Stomach smooth muscle (tissue), 2 donors: Measurements from ENCODE around the gene KCTD17.

Experiments
- H3K27ac ChIP-seq: one replicate; pipeline ENCODE4 v1.7.0; 2013; ENCODE audit warnings: mild to moderate bottlenecking, low read length, inconsistent platforms
- H3K27me3 ChIP-seq, 2 donors: one replicate each; pipeline ENCODE4 v1.7.0; 2013; ENCODE audit warnings: low read length in 2 of 2; ENCODE audit not compliant: insufficient read depth in 2 of 2, control insufficient read depth in 1 of 2
- H3K36me3 ChIP-seq, 2 donors: one replicate each; pipeline ENCODE4 v1.7.0; 2013; ENCODE audit warnings: low read length in 2 of 2; ENCODE audit not compliant: control insufficient read depth in 2 of 2, insufficient read depth in 2 of 2
- H3K4me1 ChIP-seq: one replicate; pipeline ENCODE4 v1.7.0; 2013; ENCODE audit warnings: low read length; ENCODE audit not compliant: control insufficient read depth, insufficient read depth
- H3K4me3 ChIP-seq, 2 donors: one replicate each; pipeline ENCODE4 v1.7.0; 2013; ENCODE audit warnings: low read length in 2 of 2
- H3K9ac ChIP-seq, 2 donors: one replicate each; pipeline ENCODE4 v1.7.0; 2013; ENCODE audit warnings: low read length in 2 of 2, mild to moderate bottlenecking in 1 of 2
- H3K9me3 ChIP-seq, 2 donors: one replicate each; pipeline ENCODE4 v1.7.0; 2013; ENCODE audit warnings: low read length in 2 of 2; ENCODE audit not compliant: control insufficient read depth in 2 of 2
- donor health status: healthy.
- donor health status: Pancreatic carcinoma.

Gene KCTD17

DNA sequence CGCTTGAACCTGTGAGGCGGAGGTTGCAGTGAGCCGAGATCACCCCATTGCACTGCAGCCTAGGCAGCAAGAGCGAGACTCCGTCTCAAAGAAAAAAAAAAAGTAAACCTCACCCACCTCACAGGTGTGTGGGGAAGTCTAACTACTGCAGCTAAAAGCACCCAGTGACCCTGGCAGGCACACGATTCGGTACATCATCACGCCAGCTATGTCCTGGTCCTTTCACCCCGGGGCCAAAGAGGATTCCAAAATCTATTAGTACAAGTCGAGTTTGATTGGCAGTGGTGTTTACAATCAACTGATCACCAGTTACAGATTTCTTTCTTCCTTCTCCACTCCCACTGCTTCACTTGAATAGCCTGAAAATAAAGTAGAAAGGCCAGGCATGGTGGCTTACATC is 38.6 kb upstream of the KCTD17 start:
- no peaks in the 10 kb centered on the region for H3K9me3 ChIP-seq
- H3K9ac ChIP-seq, result no peak overlapping the region
- no peak overlapping the region for H3K27ac ChIP-seq
- no peak overlapping the region for H3K4me3 ChIP-seq
- peaks cover 0 to 3% of the 10 kb centered on the region in 2 donors for H3K36me3 ChIP-seq
- no peaks in the 10 kb centered on the region for H3K27me3 ChIP-seq
- peaks cover 28% of the 10 kb centered on the region for H3K4me1 ChIP-seq

DNA sequence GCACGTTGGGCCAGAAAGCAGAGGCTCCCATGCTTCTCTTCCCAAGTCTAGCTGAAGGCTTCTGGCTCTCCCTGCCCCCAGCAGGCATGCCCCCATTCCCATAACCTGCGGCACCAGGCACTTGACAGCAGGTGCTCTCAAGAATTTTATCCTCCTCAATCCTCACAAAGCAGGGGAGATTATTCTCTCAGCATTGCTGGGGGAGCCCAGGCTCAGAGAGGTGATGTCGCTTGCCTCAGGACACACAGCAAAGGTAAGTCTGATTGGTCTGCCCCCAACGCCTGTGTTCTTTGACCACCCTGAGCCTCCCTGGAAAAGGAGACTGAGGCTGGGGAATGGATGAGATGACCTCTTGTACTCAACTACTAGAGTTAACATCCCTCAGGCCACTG is 37.1 kb upstream of the KCTD17 start:
- Histone ChIP-seq H3K9me3 (no peaks in the 10 kb centered on the region), H3K9ac (no peak overlapping the region), H3K27ac (no peak overlapping the region), H3K27me3 (no peaks in the 10 kb centered on the region), H3K36me3 (peaks cover 0 to 3% of the 10 kb centered on the region in 2 donors), H3K4me3 (no peak overlapping the region), H3K4me1 (peaks cover 36% of the 10 kb centered on the region)

DNA sequence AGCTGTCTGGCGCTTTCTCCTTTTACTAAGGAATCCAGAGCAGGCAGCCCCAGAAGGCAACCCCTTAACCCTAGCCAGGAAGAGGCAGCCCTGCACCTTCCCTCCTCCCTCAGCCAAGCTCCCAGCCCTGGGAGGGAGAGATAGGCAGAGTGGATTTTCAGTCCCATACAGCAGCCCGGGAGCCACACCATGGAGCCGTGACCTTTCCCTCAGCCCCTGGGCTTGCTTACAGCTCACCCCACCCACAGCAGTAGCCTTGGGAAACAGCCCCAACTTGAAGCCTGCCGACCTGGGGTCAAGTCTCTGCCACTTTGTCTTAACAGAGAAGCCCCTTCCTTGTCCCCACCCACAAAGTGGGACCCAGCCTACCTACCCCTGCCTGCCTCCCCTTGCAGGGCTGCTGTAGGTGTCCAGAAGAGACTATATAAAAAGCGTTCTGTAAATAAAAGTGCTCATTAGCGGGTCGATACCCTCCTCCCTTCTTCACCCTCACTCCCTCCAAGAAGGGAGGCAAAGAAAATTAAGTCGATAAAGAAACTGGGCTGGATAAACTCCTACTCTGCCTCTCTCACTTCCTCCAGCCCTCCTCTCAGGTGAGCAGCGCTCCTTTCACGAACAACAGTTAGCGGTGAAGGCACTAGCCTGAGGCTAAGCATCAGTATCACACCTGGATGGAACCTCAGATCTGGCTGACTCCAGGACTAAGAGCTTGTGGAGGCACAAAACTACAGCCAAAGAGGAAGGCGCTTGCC is 36.5 kb upstream of the KCTD17 start:
- Histone ChIP-seq H3K27ac (no peak overlapping the region), H3K9ac (peak overlapping the region in 1 of 2 donors; percentile 13), H3K9me3 (no peaks in the 10 kb centered on the region), H3K4me3 (no peak overlapping the region), H3K4me1 (peaks cover 36% of the 10 kb centered on the region), H3K27me3 (no peaks in the 10 kb centered on the region), H3K36me3 (peaks cover 0 to 3% of the 10 kb centered on the region in 2 donors)

DNA sequence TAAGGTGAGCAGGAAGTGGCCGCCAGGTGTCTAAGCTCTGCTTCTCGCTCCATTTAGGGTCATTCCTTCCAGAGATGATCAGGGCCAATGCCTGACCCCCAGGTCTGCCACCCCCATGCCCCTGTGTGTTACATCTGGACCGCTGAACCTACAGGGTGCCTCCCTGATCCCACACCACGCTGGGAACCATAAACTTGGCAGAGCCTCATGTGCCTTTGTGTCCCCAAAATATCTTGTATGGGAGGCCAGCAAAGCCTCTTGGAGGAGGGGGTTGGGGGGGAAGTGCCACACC is 36.0 kb upstream of the KCTD17 start:
- no peak overlapping the region for H3K27ac ChIP-seq

DNA sequence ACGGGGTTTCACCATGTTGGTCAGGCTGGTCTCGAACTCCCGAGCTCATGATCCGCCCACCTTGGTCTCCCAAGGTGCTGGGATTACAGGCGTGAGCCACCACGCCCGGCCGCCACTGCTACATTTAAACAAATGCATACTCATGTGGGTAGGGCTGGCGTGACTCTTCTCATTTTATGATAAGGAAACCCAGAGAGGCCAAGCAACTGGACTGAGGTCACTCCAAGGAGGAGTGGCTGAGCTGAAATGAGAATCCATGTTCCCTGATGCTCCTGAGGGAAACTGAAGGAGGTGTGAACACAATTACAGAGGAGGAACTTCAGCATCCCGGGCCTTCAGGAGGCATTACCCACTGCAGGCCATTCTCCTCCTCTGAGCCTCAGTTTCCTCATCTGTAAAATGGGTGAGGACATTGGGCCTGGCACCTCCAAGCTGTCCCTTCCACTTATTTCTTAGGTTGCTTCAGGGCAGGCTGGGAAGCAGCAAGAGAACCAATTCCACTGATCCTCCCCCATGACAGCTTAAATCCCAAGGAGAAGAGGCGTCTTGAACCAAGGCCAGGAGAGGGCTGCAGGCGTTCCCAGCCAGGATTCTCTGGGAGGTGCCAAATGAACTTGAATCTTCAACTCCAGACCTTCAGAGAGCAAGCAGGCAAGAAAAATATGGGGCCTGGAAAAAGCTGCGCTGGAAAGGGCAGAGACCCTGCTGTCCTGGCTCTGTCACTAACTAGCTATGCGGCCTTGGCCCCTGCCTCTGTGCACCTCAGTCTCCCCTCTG is 35.2 kb upstream of the KCTD17 start:
- Histone ChIP-seq H3K4me1 (peaks cover 43% of the 10 kb centered on the region), H3K27ac (no peak overlapping the region)

More for the DNA sequence above, 36.0 kb upstream of the KCTD17 start:
- H3K9ac ChIP-seq, result no peak overlapping the region
- no peaks in the 10 kb centered on the region for H3K9me3 ChIP-seq
- H3K36me3 ChIP-seq, result peaks cover 0 to 3% of the 10 kb centered on the region in 2 donors
- H3K4me3 ChIP-seq, result no peak overlapping the region
- peaks cover 40% of the 10 kb centered on the region for H3K4me1 ChIP-seq
- no peaks in the 10 kb centered on the region for H3K27me3 ChIP-seq

DNA sequence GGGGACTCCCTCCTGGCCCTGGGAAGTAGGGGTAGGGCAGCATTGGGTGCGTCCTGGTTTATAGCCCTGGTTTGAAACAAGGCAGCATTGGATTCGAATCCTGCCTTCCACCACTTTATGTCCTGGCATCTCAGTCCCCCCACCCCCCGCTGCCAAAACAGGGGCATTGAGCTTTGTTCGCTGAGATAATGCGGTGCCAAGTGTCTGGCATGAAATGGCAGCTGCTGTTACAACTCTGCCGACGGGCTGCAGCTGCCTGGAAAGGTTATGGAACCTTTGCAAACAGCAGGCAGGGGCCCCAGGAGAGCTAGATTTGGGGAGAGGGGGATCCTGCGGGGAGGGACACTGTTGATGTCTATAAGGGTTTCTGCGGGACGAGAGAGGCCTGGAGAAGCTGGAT is 34.2 kb upstream of the KCTD17 start:
- Histone ChIP-seq H3K9ac (peak overlapping the region in 1 of 2 donors; percentile 72), H3K4me3 (peak overlapping the region in 1 of 2 donors; percentile 85), H3K9me3 (no peaks in the 10 kb centered on the region), H3K4me1 (peaks cover 37% of the 10 kb centered on the region), H3K27ac (no peak overlapping the region), H3K36me3 (peaks cover 0 to 3% of the 10 kb centered on the region in 2 donors), H3K27me3 (no peaks in the 10 kb centered on the region)

More for the DNA sequence above, 35.2 kb upstream of the KCTD17 start:
- Histone ChIP-seq H3K36me3 (peaks cover 0 to 3% of the 10 kb centered on the region in 2 donors), H3K4me3 (no peak overlapping the region), H3K9ac (no peak overlapping the region), H3K27me3 (no peaks in the 10 kb centered on the region), H3K9me3 (no peaks in the 10 kb centered on the region)

DNA sequence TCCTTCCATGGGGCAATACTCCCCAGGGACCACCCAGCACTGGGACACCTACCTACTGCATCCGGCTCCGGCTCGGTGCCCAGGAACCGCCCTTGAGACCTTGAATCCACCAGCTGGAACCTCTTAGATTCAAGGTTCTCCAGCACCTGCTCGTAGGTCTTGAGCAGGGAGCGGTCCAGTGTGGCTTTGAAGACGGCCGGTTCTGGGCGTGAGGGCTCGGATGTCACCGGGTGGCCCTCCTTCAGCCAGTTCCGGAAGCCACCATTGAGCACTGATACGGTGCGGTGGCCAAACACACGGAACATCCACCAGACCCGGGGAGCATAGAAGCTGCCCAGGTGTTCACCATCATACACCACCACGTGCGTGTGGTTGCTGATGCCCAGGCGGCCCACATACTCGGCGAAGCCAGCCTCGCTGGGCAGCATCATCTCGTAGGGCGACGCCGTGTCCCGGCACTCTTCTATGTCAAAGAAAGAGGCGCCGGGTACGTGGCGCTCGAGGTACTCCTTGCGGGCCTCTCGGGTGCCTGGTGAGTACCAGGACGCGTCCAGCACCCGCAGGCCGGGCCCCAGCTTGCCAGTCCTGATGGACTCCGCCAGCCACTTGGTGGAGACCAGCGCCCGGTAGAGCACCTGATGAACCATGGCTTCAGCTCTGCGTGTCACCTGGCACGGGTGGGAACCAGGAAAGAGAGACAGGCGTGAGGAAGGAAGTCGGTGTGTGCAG is 33.3 kb upstream of the KCTD17 start:
- H3K4me1 ChIP-seq, result peaks cover 42% of the 10 kb centered on the region
- H3K27ac ChIP-seq, result peak overlapping the region; percentile 76
- no peaks in the 10 kb centered on the region for H3K9me3 ChIP-seq
- H3K27me3 ChIP-seq, result no peaks in the 10 kb centered on the region
- H3K36me3 ChIP-seq, result peaks cover 0 to 3% of the 10 kb centered on the region in 2 donors
- H3K9ac ChIP-seq, result peak overlapping the region; percentile 72 to 81
- H3K4me3 ChIP-seq, result peak overlapping the region; percentile 75 to 85

DNA sequence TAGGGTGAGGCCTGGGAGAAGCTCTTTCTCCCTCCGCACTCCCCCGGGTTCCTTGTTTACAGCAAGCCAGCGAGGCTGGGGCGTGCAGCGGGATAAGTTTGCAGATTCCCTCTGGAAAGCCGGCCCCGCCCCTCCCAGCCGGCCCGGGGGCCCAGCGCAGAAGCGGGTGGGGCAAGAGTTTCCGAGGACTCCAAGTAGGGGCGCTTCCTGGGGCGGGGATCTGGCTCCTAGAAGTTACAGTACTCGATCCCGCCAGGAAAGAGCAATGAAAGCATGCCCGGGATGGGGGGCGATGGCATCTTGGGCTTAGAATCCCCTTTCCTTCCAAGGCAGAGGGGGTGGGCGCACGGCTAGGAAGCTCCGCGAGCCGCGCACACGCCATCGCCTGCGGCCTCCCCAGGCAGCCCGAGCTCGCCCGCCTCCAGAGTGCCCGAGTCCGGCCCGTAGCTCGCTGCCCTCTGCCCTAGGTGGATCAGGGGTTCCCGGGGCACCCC is 32.7 kb upstream of the KCTD17 start:
- peaks cover 0 to 3% of the 10 kb centered on the region in 2 donors for H3K36me3 ChIP-seq
- no peaks in the 10 kb centered on the region for H3K27me3 ChIP-seq
- H3K9ac ChIP-seq, result peak overlapping the region; percentile 72 to 81
- H3K27ac ChIP-seq, result peak overlapping the region; percentile 76
- H3K4me1 ChIP-seq, result peaks cover 42% of the 10 kb centered on the region
- no peaks in the 10 kb centered on the region for H3K9me3 ChIP-seq
- H3K4me3 ChIP-seq, result peak overlapping the region; percentile 75 to 85

DNA sequence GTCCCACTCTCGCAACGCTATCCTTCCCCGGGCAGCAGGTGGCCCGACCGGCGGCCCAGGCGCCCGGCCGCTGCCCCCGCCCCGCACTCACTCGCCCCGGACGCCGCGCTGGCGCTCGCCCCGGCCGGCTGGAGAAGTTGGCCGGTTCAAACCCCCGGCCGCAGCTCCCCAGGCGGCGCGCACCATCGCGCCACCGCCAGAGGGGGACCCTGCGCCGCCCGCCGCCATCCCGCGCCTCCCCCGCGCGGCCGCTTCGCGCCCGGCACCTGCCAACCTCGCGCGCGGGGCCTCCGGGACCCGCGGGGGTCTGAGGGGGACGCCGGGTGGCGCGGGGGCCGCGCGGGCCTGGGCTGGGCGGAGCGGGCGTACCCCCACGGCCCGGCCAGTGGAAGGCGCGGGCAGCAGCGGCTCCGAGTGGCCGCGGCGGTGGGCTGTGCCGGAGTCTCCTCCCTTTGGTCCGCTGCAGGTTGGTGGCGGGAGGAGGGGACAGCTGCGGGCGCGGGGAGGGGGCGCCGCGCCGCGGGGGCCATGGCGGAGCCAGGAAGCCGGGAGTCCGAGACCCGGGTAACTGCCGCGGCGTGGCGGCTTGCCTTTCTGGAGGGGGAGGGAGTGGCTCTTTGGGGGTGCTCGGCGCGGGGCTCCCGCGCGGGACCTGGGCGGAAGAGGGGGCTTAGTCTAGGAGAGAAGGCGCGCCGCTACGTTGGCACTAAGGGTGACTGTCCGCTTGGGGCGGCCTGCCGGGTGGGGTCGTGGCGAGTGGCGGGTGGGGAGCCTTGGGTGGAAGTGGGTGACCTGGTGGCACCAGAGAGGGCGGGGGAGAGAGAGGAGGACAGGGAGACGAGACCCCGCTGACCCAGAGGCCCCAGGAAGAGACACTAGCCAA is 32.0 kb upstream of the KCTD17 start, which contains the start of the genes MPST and TST:
Gene MPST (plus strand): TSS at position 434 of the 883 bp plus-strand sequence. CDS start 95 bp downstream, at position 529.
Gene TST (minus strand): TSS at position 139 of the 883 bp plus-strand sequence. CDS start 715 bp downstream, outside the sequence.
- no peaks in the 10 kb centered on the region for H3K27me3 ChIP-seq
- H3K4me1 ChIP-seq, result peaks cover 42% of the 10 kb centered on the region
- H3K9ac ChIP-seq, result peak within 1 kb of the TSS; percentile 74 to 81
- H3K27ac ChIP-seq, result peak within 1 kb of the TSS; percentile 82
- peaks cover 0 to 3% of the 10 kb centered on the region in 2 donors for H3K36me3 ChIP-seq
- H3K9me3 ChIP-seq, result no peaks in the 10 kb centered on the region
- H3K4me3 ChIP-seq, result peak within 1 kb of the TSS; percentile 85 to 92

DNA sequence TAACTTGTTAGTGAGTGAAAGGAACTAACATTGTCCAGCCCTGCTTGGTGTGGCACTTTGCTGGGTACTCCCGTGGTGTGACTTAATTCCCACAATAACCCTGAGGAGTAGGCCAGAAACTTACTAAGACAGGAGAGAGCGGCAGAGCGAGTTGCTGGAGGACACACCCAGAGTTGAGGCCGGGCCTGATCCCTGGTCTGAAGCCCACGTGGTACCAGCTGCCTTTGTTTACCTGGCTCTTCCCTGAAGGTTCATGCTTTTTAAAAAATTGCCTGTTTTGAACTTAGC is 31.4 kb upstream of the KCTD17 start:
- peak overlapping the region; percentile 74 to 80 for H3K9ac ChIP-seq
- H3K9me3 ChIP-seq, result no peaks in the 10 kb centered on the region
- no peaks in the 10 kb centered on the region for H3K27me3 ChIP-seq
- H3K27ac ChIP-seq, result peak overlapping the region; percentile 82
- H3K4me3 ChIP-seq, result peak overlapping the region; percentile 85 to 92
- peaks cover 40% of the 10 kb centered on the region for H3K4me1 ChIP-seq
- H3K36me3 ChIP-seq, result peaks cover under 1 to 5% of the 10 kb centered on the region in 2 donors
